NCI-H2081 (cell line): ENCODE measurements around the gene NPTX1.
A peak's percentile ranks its signal among the peaks of the same experiment; 100 is the strongest.
"Not testable (repeated sequence)": the region's sequence is repeated elsewhere in the genome, so short reads cannot be mapped to it uniquely, and the experiment has no call there.

Experiments
- DNase-seq, 2 experiments: peaks; one replicate each; lab custom pipeline; 2025; lab: John Stamatoyannopoulos, UW

NPTX1 gene

GRCh38 chr17:80475910-80476876 lies at the start of gene NPTX1:
NPTX1 (minus strand) TSS chr17:80476607; CDS start chr17:80476446, 161 bp downstream.
- peak in 1 of 2 experiments; percentile 45 for DNase-seq

GRCh38 chr17:80523956-80524712 lies 47.7 kb upstream of the NPTX1 start:
- DNase-seq: no peak

GRCh38 chr17:80523054-80523744 lies 46.8 kb upstream of the NPTX1 start:
- DNase-seq: no peak

- DNase-seq: no peak
Measured at GRCh38 chr17:80520810-80521455, 44.5 kb upstream of the NPTX1 start.

- DNase-seq: no peak
Measured at GRCh38 chr17:80519091-80519781, 42.8 kb upstream of the NPTX1 start.

- no peak for DNase-seq
Measured at GRCh38 chr17:80518392-80518791, 42.0 kb upstream of the NPTX1 start.

GRCh38 chr17:80517641-80518040 lies 41.2 kb upstream of the NPTX1 start:
- DNase-seq: no peak

- no peak for DNase-seq
Measured at GRCh38 chr17:80516171-80516932, 39.9 kb upstream of the NPTX1 start.

GRCh38 chr17:80513892-80514291 lies 37.5 kb upstream of the NPTX1 start:
- DNase-seq: no peak

GRCh38 chr17:80513201-80513600 lies 36.8 kb upstream of the NPTX1 start:
- DNase-seq: no peak

GRCh38 chr17:80512233-80512632 lies 35.8 kb upstream of the NPTX1 start:
- DNase-seq: no peak

- no peak for DNase-seq
Measured at GRCh38 chr17:80511222-80512180, 35.1 kb upstream of the NPTX1 start.

- DNase-seq: no peak
Measured at GRCh38 chr17:80510772-80511171, 34.4 kb upstream of the NPTX1 start.

GRCh38 chr17:80510132-80510531 lies 33.7 kb upstream of the NPTX1 start:
- no peak for DNase-seq

- no peak for DNase-seq
Measured at GRCh38 chr17:80509311-80509710, 32.9 kb upstream of the NPTX1 start.

GRCh38 chr17:80507965-80508364 lies 31.6 kb upstream of the NPTX1 start:
- DNase-seq: no peak

GRCh38 chr17:80507177-80507576 lies 30.8 kb upstream of the NPTX1 start:
- not testable (repeated sequence) for DNase-seq

GRCh38 chr17:80504686-80505413 lies 28.4 kb upstream of the NPTX1 start:
- no peak for DNase-seq

GRCh38 chr17:80503921-80504320 lies 27.5 kb upstream of the NPTX1 start:
- DNase-seq: no peak
